Liver (tissue), 3 donors: ENCODE measurements around the gene NWD2.

ENCODE experiments used
- EGR1 ChIP-seq, 2 donors: IDR thresholded peaks; 2 replicates each; pipeline ENCODE4 v1.6.1; 2016 to 2018; ENCODE audit warnings: antibody characterized with exemption in 2 of 2, low read depth in 2 of 2
- SP1 ChIP-seq: IDR thresholded peaks from 2 replicates; pipeline ENCODE4 v1.6.1; 2018; ENCODE audit warnings: antibody characterized with exemption, mild to moderate bottlenecking
- TF ChIP-seq, protein P1 (sequence below): fragments of 150-350 bp; IDR thresholded peaks from 2 replicates; pipeline ENCODE4 v1.5.1; 2017; ENCODE audit warnings: improper control_type of control experiment, low read depth, low read length; ENCODE audit not compliant: missing input control
- TF ChIP-seq, protein P2 (sequence below): IDR thresholded peaks from 2 replicates; pipeline ENCODE4 v1.6.1; 2016; ENCODE audit warnings: antibody characterized with exemption, mild to moderate bottlenecking
- donor health status: healthy.
- donor health status: healthy.

GRCh38 chr4:37223732-37224131 is 20.8 kb upstream of the NWD2 start:
- TF ChIP-seq, protein P1, sequence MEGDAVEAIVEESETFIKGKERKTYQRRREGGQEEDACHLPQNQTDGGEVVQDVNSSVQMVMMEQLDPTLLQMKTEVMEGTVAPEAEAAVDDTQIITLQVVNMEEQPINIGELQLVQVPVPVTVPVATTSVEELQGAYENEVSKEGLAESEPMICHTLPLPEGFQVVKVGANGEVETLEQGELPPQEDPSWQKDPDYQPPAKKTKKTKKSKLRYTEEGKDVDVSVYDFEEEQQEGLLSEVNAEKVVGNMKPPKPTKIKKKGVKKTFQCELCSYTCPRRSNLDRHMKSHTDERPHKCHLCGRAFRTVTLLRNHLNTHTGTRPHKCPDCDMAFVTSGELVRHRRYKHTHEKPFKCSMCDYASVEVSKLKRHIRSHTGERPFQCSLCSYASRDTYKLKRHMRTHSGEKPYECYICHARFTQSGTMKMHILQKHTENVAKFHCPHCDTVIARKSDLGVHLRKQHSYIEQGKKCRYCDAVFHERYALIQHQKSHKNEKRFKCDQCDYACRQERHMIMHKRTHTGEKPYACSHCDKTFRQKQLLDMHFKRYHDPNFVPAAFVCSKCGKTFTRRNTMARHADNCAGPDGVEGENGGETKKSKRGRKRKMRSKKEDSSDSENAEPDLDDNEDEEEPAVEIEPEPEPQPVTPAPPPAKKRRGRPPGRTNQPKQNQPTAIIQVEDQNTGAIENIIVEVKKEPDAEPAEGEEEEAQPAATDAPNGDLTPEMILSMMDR, result no peak
- TF ChIP-seq, protein P2, sequence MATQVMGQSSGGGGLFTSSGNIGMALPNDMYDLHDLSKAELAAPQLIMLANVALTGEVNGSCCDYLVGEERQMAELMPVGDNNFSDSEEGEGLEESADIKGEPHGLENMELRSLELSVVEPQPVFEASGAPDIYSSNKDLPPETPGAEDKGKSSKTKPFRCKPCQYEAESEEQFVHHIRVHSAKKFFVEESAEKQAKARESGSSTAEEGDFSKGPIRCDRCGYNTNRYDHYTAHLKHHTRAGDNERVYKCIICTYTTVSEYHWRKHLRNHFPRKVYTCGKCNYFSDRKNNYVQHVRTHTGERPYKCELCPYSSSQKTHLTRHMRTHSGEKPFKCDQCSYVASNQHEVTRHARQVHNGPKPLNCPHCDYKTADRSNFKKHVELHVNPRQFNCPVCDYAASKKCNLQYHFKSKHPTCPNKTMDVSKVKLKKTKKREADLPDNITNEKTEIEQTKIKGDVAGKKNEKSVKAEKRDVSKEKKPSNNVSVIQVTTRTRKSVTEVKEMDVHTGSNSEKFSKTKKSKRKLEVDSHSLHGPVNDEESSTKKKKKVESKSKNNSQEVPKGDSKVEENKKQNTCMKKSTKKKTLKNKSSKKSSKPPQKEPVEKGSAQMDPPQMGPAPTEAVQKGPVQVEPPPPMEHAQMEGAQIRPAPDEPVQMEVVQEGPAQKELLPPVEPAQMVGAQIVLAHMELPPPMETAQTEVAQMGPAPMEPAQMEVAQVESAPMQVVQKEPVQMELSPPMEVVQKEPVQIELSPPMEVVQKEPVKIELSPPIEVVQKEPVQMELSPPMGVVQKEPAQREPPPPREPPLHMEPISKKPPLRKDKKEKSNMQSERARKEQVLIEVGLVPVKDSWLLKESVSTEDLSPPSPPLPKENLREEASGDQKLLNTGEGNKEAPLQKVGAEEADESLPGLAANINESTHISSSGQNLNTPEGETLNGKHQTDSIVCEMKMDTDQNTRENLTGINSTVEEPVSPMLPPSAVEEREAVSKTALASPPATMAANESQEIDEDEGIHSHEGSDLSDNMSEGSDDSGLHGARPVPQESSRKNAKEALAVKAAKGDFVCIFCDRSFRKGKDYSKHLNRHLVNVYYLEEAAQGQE, result no peak
- TF ChIP-seq SP1, result no peak
- no peak for TF ChIP-seq EGR1 (IDR thresholded peaks at IDR 0.05; ENCODE audit: low read depth in 2 of 2)
